Mesothelial cell of epicardium (in vitro differentiated cells): Measurements from ENCODE around the gene RPS6KA4. TPM values are rescaled to one million over a fixed set of nuclear protein-coding genes. Genes with fewer than 3 reads are reported as not detected.

ENCODE experiments used
- DNase-seq, 2 experiments: peaks; one replicate each; pipeline ENCODE4 v3.0.0; 2021; ENCODE audit warnings: low spot score in 2 of 2; ENCODE audit not compliant: unreplicated experiment in 2 of 2
- H3K27ac Mint-ChIP-seq: 2 replicates; pipeline ENCODE4 v1.8.0; 2021; ENCODE audit warnings: mixed read lengths
- H3K27me3 Mint-ChIP-seq: 2 replicates; pipeline ENCODE4 v1.8.0; 2021; ENCODE audit warnings: low read depth, mixed read lengths
- H3K36me3 Mint-ChIP-seq: 2 replicates; pipeline ENCODE4 v1.8.0; 2021; ENCODE audit warnings: mixed read lengths
- H3K4me1 Mint-ChIP-seq: 2 replicates; pipeline ENCODE4 v1.8.0; 2021; ENCODE audit warnings: mixed read lengths
- H3K4me3 Mint-ChIP-seq: 2 replicates; pipeline ENCODE4 v1.8.0; 2021; ENCODE audit warnings: mild to moderate bottlenecking, moderate library complexity, mixed read lengths
- H3K9me3 Mint-ChIP-seq: 2 replicates; pipeline ENCODE4 v1.8.0; 2021; ENCODE audit warnings: mixed read lengths
- total RNA-seq: library from RNA; stranded (reverse); gene quantifications from 3 replicates; pipeline ENCODE4 v1.2.1, GENCODE V29; 2021
- TF ChIP-seq, protein P1 (sequence below): fragments of 200-600 bp; sonication (generic); IDR thresholded peaks from one replicate; pipeline ENCODE4 v1.5.0; 2021; ENCODE audit warnings: antibody characterized with exemption; ENCODE audit not compliant: unreplicated experiment

Gene RPS6KA4
- total RNA-seq, 1 donor from 2014 or later, result 30.1 TPM

DNA sequence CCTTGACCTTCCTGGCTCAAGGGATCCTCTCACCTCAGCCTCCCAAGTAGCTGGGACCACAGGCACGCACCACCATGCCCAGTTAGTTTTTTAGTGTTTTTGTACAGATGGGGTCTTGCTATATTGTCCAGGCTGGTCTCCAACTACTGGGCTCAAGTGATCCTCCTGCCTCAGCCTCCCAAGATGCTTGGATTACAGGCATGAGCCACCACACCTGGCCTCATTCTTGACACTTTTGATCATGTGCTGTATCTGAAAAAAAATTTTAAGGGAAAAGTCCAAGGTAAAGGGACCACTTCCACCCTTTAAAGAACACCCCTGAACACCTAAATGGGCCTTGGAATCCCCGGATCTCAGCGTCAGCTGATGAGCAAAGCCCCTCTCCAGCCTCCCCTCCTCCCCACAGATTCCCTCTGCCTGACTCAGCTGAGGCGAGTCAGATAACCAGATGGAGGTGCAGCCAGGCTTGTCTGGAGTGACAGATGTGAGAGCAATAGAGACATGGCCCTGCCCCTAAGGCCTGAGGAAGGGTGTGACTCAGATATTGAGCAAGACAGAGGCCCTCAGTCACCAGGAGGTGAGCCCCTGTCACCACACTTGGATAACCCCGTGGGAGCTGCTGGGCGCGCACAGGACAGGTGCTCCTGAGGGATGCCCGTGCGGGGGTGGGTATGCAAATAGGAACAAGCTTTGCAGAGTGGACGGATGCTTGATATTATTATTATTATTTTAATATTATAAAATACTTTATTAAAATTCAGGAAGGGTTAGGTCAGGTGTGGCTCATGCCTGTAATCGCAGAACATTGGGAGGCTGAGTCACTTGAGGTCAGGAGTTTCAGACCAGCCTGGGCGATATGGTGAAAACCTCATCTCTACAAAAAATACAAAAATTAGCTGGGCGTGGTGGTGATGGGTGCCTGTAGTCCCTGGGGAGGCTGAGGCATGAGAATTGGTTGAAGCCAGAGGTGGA lies 23.9 kb upstream of the RPS6KA4 start:
- no peak overlapping the region for H3K4me3 Mint-ChIP-seq
- H3K9me3 Mint-ChIP-seq, result no peaks in the 10 kb centered on the region
- TF ChIP-seq, protein P1, sequence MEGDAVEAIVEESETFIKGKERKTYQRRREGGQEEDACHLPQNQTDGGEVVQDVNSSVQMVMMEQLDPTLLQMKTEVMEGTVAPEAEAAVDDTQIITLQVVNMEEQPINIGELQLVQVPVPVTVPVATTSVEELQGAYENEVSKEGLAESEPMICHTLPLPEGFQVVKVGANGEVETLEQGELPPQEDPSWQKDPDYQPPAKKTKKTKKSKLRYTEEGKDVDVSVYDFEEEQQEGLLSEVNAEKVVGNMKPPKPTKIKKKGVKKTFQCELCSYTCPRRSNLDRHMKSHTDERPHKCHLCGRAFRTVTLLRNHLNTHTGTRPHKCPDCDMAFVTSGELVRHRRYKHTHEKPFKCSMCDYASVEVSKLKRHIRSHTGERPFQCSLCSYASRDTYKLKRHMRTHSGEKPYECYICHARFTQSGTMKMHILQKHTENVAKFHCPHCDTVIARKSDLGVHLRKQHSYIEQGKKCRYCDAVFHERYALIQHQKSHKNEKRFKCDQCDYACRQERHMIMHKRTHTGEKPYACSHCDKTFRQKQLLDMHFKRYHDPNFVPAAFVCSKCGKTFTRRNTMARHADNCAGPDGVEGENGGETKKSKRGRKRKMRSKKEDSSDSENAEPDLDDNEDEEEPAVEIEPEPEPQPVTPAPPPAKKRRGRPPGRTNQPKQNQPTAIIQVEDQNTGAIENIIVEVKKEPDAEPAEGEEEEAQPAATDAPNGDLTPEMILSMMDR, result no peak
- peak overlapping the region; percentile 87 for H3K27ac Mint-ChIP-seq
- peaks cover 11% of the 10 kb centered on the region for H3K4me1 Mint-ChIP-seq
- no peaks in the 10 kb centered on the region for H3K36me3 Mint-ChIP-seq
- no peaks in the 10 kb centered on the region for H3K27me3 Mint-ChIP-seq
- DNase-seq, result no peak

DNA sequence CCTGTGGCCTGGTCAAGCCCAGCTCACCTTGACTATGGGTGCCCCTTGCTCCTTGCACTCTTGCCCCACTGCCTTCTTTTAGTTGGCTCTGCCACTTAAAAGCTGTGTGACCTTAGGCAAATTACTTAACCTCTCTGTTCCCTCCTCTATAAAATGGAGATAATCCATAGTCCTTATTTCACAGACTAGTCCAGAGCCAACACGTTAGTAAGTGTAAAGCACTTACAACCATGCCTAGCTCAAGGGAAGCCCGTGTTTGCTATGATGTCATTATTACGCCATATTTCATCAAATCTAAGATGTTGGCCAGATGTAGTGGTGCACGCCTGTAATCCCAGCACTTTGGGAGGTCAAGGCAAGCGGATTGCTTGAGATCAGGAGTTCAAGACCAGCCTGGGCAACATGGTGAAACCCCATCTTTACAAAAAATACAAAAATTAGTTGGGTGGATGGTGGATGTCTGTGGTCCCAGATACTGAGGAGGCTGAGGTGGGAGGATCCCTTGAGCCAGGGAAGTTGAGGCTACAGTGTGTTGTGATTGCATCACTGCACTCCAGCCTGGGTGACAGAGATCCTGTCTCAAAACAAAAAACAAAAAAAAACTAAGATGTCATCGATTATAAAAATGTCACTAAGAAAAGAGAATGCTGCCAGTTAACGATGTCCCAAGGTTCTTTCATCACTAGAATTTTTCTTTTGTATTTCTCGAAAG lies 21.3 kb upstream of the RPS6KA4 start:
- Mint-ChIP-seq H3K27me3 (peaks cover 3% of the 10 kb centered on the region), H3K4me3 (no peak overlapping the region), H3K4me1 (peaks cover 18% of the 10 kb centered on the region), H3K36me3 (no peaks in the 10 kb centered on the region), H3K9me3 (no peaks in the 10 kb centered on the region), H3K27ac (peak overlapping the region; percentile 68)
- DNase-seq, result no peak
- TF ChIP-seq, protein P1, result no peak

DNA sequence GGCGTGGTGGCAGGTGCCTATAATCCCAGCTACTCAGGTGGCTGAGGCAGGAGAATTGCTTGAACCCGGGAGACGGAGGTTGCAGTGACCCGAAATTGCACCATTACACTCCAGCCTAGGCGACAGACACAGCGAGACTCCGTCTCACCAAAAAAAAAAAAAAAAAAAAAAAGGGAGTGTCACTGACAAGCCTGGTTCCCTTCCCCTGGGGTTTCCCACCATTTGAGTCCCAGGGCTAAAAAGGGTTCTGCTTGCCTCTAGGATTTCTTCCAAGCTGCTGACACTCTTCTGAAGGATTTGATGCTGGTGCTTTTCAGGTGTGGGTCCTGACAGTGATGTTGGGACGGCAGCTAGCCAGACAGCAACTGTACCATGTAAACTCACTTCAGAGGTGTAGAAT lies 20.2 kb upstream of the RPS6KA4 start:
- DNase-seq, result no peak
- H3K4me1 Mint-ChIP-seq, result peaks cover 18% of the 10 kb centered on the region
- TF ChIP-seq, protein P1, result no peak
- no peaks in the 10 kb centered on the region for H3K36me3 Mint-ChIP-seq
- no peak overlapping the region for H3K4me3 Mint-ChIP-seq
- H3K9me3 Mint-ChIP-seq, result no peaks in the 10 kb centered on the region
- peaks cover 3% of the 10 kb centered on the region for H3K27me3 Mint-ChIP-seq
- H3K27ac Mint-ChIP-seq, result no peak overlapping the region

- no peak for DNase-seq
- Mint-ChIP-seq H3K4me1 (peaks cover 18% of the 10 kb centered on the region), H3K4me3 (no peak overlapping the region), H3K27me3 (peaks cover 3% of the 10 kb centered on the region), H3K27ac (no peak overlapping the region), H3K36me3 (no peaks in the 10 kb centered on the region), H3K9me3 (no peaks in the 10 kb centered on the region)
- TF ChIP-seq, protein P1, result no peak
These were observed 19.7 kb upstream of the RPS6KA4 start for GRCh38 chr11:64339286-64339685.

GRCh38 chr11:64339754-64340408 lies 19.1 kb upstream of the RPS6KA4 start, which contains the start of gene CCDC88B:
Gene CCDC88B (plus strand): TSS chr11:64340204. CDS start chr11:64340267, 63 bp downstream.
- TF ChIP-seq, protein P1, result no peak
- Mint-ChIP-seq H3K36me3 (no peaks in the 10 kb centered on the region), H3K4me1 (peaks cover 17% of the 10 kb centered on the region), H3K4me3 (peak within 1 kb of the TSS; percentile 63), H3K27ac (no peak within 1 kb of the TSS), H3K27me3 (peaks cover 3% of the 10 kb centered on the region), H3K9me3 (no peaks in the 10 kb centered on the region)
- DNase-seq, result no peak
